ENCODE data around the gene DNAH17. TPM values are rescaled to one million over a fixed set of nuclear protein-coding genes. Genes with fewer than 3 reads are reported as not detected.

The DNAH17 gene
- total RNA-seq, 4 donors from 2014 or later: under 0.01 TPM; not detected in 2

DNA sequence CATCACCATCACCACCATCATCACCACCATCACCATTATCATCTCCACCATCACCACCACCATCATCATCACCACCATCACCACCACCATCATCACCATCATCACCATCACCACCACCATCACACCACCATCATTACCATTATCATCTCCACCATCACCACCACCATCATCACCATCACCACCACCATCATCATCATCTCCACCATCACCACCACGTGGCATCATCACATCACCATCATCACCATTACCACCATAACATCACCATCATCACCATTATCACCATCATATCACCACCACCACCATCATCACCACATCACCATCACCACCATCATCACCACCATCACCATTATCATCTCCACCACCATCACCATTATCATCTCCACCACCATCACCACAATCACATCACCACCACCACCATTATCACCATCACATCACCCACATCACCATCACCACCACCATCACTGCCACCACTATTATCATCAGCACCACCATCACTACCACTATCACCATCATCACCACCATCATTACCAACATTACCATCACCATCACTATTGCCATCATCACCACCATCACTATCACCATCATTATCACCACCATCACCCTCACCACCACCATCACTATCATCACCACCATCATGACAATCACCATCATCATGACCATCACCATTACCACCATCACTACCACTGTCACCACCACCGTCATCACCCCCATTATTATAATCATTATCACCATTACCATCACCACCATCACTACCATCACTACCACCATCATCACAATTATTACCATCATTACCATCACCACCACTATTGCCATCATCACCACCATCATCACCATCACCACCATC is 99.1 kb downstream of the DNAH17 start:
- TF ChIP-seq, protein P1, sequence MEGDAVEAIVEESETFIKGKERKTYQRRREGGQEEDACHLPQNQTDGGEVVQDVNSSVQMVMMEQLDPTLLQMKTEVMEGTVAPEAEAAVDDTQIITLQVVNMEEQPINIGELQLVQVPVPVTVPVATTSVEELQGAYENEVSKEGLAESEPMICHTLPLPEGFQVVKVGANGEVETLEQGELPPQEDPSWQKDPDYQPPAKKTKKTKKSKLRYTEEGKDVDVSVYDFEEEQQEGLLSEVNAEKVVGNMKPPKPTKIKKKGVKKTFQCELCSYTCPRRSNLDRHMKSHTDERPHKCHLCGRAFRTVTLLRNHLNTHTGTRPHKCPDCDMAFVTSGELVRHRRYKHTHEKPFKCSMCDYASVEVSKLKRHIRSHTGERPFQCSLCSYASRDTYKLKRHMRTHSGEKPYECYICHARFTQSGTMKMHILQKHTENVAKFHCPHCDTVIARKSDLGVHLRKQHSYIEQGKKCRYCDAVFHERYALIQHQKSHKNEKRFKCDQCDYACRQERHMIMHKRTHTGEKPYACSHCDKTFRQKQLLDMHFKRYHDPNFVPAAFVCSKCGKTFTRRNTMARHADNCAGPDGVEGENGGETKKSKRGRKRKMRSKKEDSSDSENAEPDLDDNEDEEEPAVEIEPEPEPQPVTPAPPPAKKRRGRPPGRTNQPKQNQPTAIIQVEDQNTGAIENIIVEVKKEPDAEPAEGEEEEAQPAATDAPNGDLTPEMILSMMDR (IDR thresholded peaks at IDR 0.05): no peak
- TF ChIP-seq POLR2A (IDR thresholded peaks at IDR 0.05) (no peak), EP300 (IDR thresholded peaks at IDR 0.05) (no peak)
- H3K27me3 ChIP-seq: peaks cover 0 to 10% of the 10 kb centered on the region in 2 donors
- DNase-seq (ENCODE audit: low spot score in 2 of 2): no peak
- H3K36me3 ChIP-seq: no peaks in the 10 kb centered on the region
- H3K9me3 ChIP-seq: no peaks in the 10 kb centered on the region
- WGBS, 2 donors: 90 to 97% methylated on average over 2 of the region's 2 CpGs
- no peaks in the 10 kb centered on the region for H3K4me1 ChIP-seq
- H3K4me3 ChIP-seq: no peak overlapping the region
- no peak overlapping the region for H3K27ac ChIP-seq

DNA sequence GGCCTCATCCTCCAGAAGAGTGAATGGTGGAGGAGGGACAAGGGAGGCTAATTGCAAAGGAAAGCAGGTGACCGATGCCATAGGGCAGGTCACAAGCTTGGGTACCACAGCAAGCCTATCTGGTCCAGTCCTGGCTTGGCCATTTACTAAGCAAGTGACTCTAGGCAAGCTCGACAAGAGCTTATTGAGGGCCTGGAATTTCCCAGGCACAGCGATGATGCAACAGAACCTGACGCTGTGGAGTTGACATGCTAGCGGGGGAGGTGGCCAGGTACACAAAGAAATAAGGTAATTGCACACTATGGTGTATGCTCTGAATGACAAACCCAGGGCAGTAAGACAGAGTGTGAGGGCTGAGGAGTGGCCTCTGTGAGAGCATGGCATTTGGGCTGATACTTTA is 100.2 kb downstream of the DNAH17 start:
- H3K27ac ChIP-seq: no peak overlapping the region
- 86 to 88% methylated on average over 5 of the region's 5 CpGs for WGBS, 2 donors
- H3K4me3 ChIP-seq: no peak overlapping the region
- H3K27me3 ChIP-seq: peaks cover 0 to 7% of the 10 kb centered on the region in 2 donors
- H3K9me3 ChIP-seq: no peaks in the 10 kb centered on the region
- DNase-seq (ENCODE audit: low spot score in 2 of 2): no peak
- TF ChIP-seq, protein P1 (IDR thresholded peaks at IDR 0.05): no peak
- TF ChIP-seq POLR2A (IDR thresholded peaks at IDR 0.05) (no peak), EP300 (IDR thresholded peaks at IDR 0.05) (no peak)
- H3K36me3 ChIP-seq: no peaks in the 10 kb centered on the region
- H3K4me1 ChIP-seq: no peaks in the 10 kb centered on the region

DNA sequence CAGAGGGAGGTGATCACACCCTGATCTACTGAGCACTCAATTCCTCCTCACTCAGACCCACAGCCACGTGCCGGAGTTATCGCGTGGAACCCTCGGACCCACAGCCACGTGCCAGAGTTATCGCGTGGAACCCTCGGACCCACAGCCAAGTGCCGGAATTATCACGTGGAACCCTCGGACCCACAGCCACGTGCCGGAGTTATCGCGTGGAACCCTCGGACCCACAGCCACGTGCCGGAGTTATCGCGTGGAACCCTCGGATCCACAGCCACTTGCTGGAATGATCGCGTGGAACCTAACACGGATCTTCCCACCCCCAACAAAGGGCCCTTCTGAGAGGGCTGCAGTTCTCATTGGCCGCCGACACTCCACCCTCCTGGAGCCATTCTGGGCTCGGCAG is 101.0 kb downstream of the DNAH17 start:
- no peaks in the 10 kb centered on the region for H3K4me1 ChIP-seq
- H3K36me3 ChIP-seq: no peaks in the 10 kb centered on the region
- no peak overlapping the region for H3K27ac ChIP-seq
- TF ChIP-seq, protein P1 (IDR thresholded peaks at IDR 0.05): no peak
- TF ChIP-seq EP300 (IDR thresholded peaks at IDR 0.05) (no peak), POLR2A (IDR thresholded peaks at IDR 0.05) (no peak)
- peaks cover 0 to 10% of the 10 kb centered on the region in 2 donors for H3K27me3 ChIP-seq
- WGBS, 2 donors: 95 to 96% methylated on average over 28 of the region's 28 CpGs
- H3K4me3 ChIP-seq: no peak overlapping the region
- no peaks in the 10 kb centered on the region for H3K9me3 ChIP-seq
- no peak for DNase-seq (ENCODE audit: low spot score in 2 of 2)

DNA sequence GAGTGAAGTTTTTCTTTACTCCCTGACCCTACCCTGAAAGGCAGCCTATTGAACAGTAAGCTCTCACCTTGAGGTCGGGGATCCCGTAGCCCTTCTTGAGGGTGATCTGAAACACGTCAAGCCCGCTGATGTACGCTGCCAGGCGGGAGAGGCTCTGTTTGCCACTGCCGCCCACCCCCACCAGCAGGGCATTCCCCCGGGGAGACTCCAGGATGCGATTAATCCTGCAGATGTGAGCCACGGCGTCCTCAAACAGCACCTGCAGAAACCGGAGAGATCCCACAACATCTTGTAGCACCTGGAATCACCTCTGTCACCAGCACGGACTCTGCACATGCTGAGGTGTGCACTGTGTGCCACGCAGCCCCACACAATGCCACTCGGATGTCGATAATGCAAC is 102.0 kb downstream of the DNAH17 start:
- Histone ChIP-seq H3K4me1 (no peaks in the 10 kb centered on the region), H3K27ac (no peak overlapping the region), H3K36me3 (no peaks in the 10 kb centered on the region), H3K27me3 (peaks cover 0 to 10% of the 10 kb centered on the region in 2 donors), H3K9me3 (no peaks in the 10 kb centered on the region), H3K4me3 (no peak overlapping the region)
- no peak for TF ChIP-seq EP300 (IDR thresholded peaks at IDR 0.05)
- TF ChIP-seq, protein P1 (IDR thresholded peaks at IDR 0.05): no peak
- DNase-seq (ENCODE audit: low spot score in 2 of 2): no peak
- WGBS, 2 donors: 49 to 66% methylated on average over 13 to 15 of the region's 16 CpGs

DNA sequence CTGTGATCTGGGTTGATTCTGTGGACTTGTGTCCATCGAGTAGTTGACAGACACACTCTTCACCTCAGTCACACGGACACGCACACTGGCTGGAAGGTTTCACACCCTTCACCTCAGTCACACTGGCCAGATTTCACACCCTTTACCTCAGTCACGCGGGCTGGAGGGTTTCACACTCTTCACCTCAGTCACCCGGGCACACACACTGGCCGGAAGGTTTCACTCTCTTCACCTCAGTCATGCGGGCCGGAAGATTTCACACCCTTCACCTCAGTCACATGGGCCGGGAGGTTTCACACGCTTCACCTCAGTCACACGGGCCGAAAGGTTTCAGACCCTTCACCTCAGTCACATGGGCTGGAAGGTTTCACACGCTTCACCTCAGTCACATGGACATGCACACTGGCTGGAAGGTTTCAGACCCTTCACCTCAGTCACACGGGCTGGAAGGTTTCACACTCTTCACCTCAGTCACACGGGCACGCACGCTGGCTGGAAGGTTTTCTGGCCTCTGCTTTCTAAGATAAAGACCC is 102.5 kb downstream of the DNAH17 start:
- peaks cover 0 to 10% of the 10 kb centered on the region in 2 donors for H3K27me3 ChIP-seq
- H3K27ac ChIP-seq: no peak overlapping the region
- 80 to 81% methylated on average over 18 of the region's 18 CpGs for WGBS, 2 donors
- no peak for DNase-seq (ENCODE audit: low spot score in 2 of 2)
- TF ChIP-seq EP300 (IDR thresholded peaks at IDR 0.05) (no peak), POLR2A (IDR thresholded peaks at IDR 0.05) (no peak)
- H3K9me3 ChIP-seq: no peaks in the 10 kb centered on the region
- H3K4me3 ChIP-seq: no peak overlapping the region
- no peaks in the 10 kb centered on the region for H3K4me1 ChIP-seq
- H3K36me3 ChIP-seq: no peaks in the 10 kb centered on the region
